K562 (cell line): ENCODE results near the gene CYFIP2. TPM values are rescaled to one million over a fixed set of nuclear protein-coding genes. Genes with fewer than 3 reads are reported as not detected.

Experiments used
- ATAC-seq: fragments of 200-7000 bp; cut with Tn5 transposase; 3 replicates; pipeline ENCODE4 v1.9.1; 2020; ENCODE audit warnings: moderate library complexity
- BruUV-seq: library from RNA; stranded (reverse); fragments of 400-500 nt; replicated peaks from 2 replicates; lab custom pipeline; 2021; lab: Mats Ljungman, UMichigan
- CTCF ChIA-PET: fragments of 300-600 bp; formaldehyde crosslinking; extraction: SDS; loops from one replicate; lab custom pipeline; 2021; ENCODE audit warnings: low intra/inter-chr PET ratio; lab: Yijun Ruan, JAX
- POLR2A ChIA-PET: fragments of 300-600, 350-650 bp; sonication (Branson Sonifier 250); formaldehyde crosslinking; extraction: SDS; loops from one replicate; lab custom pipeline; 2021; ENCODE audit warnings: antibody characterized with exemption, inconsistent platforms; lab: Yijun Ruan, JAX
- DNase-seq, 4 experiments: peaks; one replicate each; pipeline versions ENCODE4 v3.0.0 to v3.0.0-alpha.2; 2011 to 2018; ENCODE audit warnings: low spot score in 3 of 4, mixed read lengths in 3 of 4; ENCODE audit errors: extremely low read depth in 1 of 4
- FAIRE-seq: peaks from 2 replicates; lab custom pipeline; 2011; peaks lifted over from hg19 to GRCh38; lab: Jason Lieb, UNC
- H2AFZ ChIP-seq: 2 replicates; pipeline ENCODE4 v1.6.0; 2011; ENCODE audit warnings: low read depth, low read length, control low read depth, inconsistent platforms
- H3K27ac ChIP-seq: fragments of 200-600 bp; 3 replicates; pipeline ENCODE4 v1.8.0; 2011; ENCODE audit warnings: low read depth, mild to moderate bottlenecking, control low read depth, inconsistent platforms, low read length, moderate library complexity, mixed read lengths; ENCODE audit errors: extremely low read depth
- H3K27me3 ChIP-seq, 2 experiments: fragments of 300-600 bp in 1 of 2; 2 replicates in 1 of 2; 3 replicates in 1 of 2; pipeline versions ENCODE4 v1.6.0 to v1.8.0; 2011; ENCODE audit warnings: inconsistent platforms in 2 of 2, low read length in 2 of 2, mild to moderate bottlenecking in 1 of 2, mixed read lengths in 1 of 2, moderate library complexity in 1 of 2; ENCODE audit not compliant: control insufficient read depth in 2 of 2, insufficient read depth in 2 of 2
- H3K36me3 ChIP-seq: fragments of 300-600 bp; 3 replicates; pipeline ENCODE4 v1.8.0; 2011; ENCODE audit warnings: mild to moderate bottlenecking, low read length, inconsistent platforms; ENCODE audit not compliant: control insufficient read depth, insufficient read depth
- H3K4me1 ChIP-seq, 2 experiments: fragments of 200-600 bp in 1 of 2; replicated peaks in 1 of 2; 2 replicates in 1 of 2; 3 replicates in 1 of 2; pipeline versions ENCODE4 v1.5.1 to v1.8.0; 2011; ENCODE audit warnings: inconsistent platforms in 2 of 2, low read length in 2 of 2, mild to moderate bottlenecking in 1 of 2, mixed read lengths in 1 of 2, moderate library complexity in 1 of 2; ENCODE audit not compliant: control insufficient read depth in 2 of 2, insufficient read depth in 2 of 2
- H3K4me2 ChIP-seq: 2 replicates; pipeline ENCODE4 v1.6.1; 2011; ENCODE audit warnings: low read length, control low read depth, inconsistent platforms, mixed read lengths; ENCODE audit not compliant: insufficient read depth
- H3K4me3 ChIP-seq: fragments of 200-600 bp; sonication (generic), shearing (Covaris generic); 2 replicates; pipeline ENCODE4 v1.5.1; 2016; ENCODE audit warnings: control low read depth, inconsistent platforms
- H3K79me2 ChIP-seq: fragments of 200-600 bp; 3 replicates; pipeline ENCODE4 v1.8.0; 2011; ENCODE audit warnings: low read length, inconsistent platforms; ENCODE audit not compliant: control insufficient read depth, insufficient read depth
- H3K9ac ChIP-seq, 2 experiments: 2 replicates each; pipeline versions ENCODE4 v1.6.0 to v1.6.1; 2011; ENCODE audit warnings: low read depth in 2 of 2, low read length in 2 of 2, control low read depth in 1 of 2, inconsistent platforms in 1 of 2, mild to moderate bottlenecking in 1 of 2, mixed read lengths in 1 of 2; ENCODE audit not compliant: insufficient read depth in 1 of 2
- H3K9me1 ChIP-seq: one replicate; pipeline ENCODE4 v1.6.0; 2011; ENCODE audit warnings: inconsistent platforms, mild to moderate bottlenecking, low read length, moderate library complexity; ENCODE audit not compliant: control insufficient read depth, insufficient read depth
- H3K9me3 ChIP-seq: replicated peaks from 2 replicates; pipeline ENCODE4 v1.5.1; 2011; ENCODE audit warnings: low read depth, low read length, inconsistent platforms; ENCODE audit not compliant: control insufficient read depth, insufficient read depth
- H4K20me1 ChIP-seq: replicated peaks from 2 replicates; pipeline ENCODE4 v1.6.1; 2011; ENCODE audit warnings: low read length, inconsistent platforms, mixed read lengths; ENCODE audit not compliant: control insufficient read depth, insufficient read depth
- CAMTA2 ChIP-seq: fragments of 250-450 bp; sonication (Bioruptor Pico); conservative IDR thresholded peaks from 2 replicates; pipeline ENCODE4 v1.5.1; 2022
- ZNF140 ChIP-seq: fragments of 250-450 bp; sonication (Bioruptor Pico); IDR thresholded peaks from 2 replicates; pipeline ENCODE4 v1.8.0; 2021; ENCODE audit warnings: moderate library complexity, mild to moderate bottlenecking, inconsistent platforms
- ZNF282 ChIP-seq: sonication (generic); formaldehyde crosslinking; IDR thresholded peaks from 2 replicates; pipeline ENCODE4 v1.8.1; 2023; ENCODE audit warnings: missing genetic modification reagents
- WGBS: fragments of 100-300 bp; shearing (Covaris generic); methylation state at CpG from one replicate; pipeline ENCODE4 v1.1.6; 2016; ENCODE audit warnings: low coverage, mixed read lengths; ENCODE audit not compliant: insufficient coverage; ENCODE audit errors: missing lambda C conversion rate; 5-methylcytosine and 5-hydroxymethylcytosine counted together
- in situ Hi-C: fragments of 300-500 bp; cut with MboI; formaldehyde crosslinking; loops from 4 replicates; pipeline ENCODE4 v1.15.0; 2018; ENCODE audit warnings: inconsistent platforms, mixed read lengths
- intact Hi-C: fragments of 100-400 bp; cut with micrococcal nuclease; formaldehyde crosslinking; loops from 2 replicates; pipeline ENCODE4 v1.14.2; 2022
- polyA plus RNA-seq, 8 experiments: library from polyadenylated mRNA; depleted of rRNA in 4 of 8; stranded (reverse) in 5 of 8; unstranded in 3 of 8; fragments of >200 nt; fragmentation: Nextera tagmentation in 2 of 8; fragmentation: Illumina TruSeq in 1 of 8; extraction: Ambion mirVana in 2 of 8; extraction: Trizol in 1 of 8; gene quantifications; 2 replicates each; pipeline versions ENCODE4 v1.2.1 to v1.2.3, GENCODE V29; 2011 to 2014; ENCODE audit warnings: inconsistent platforms in 1 of 8, missing spikeins in 1 of 8
- total RNA-seq, 7 experiments: library from RNA; depleted of rRNA in 6 of 7; stranded (reverse); fragments of >200 nt in 6 of 7; fragmentation: Illumina TruSeq in 2 of 7; extraction: Trizol in 2 of 7; gene quantifications; 2 replicates each; pipeline versions ENCODE4 v1.2.1 to v1.2.3, GENCODE V29; 2011 to 2021; ENCODE audit warnings: low replicate concordance in 1 of 7
- TF ChIP-seq, protein P1 (sequence below): fragments of 250-450 bp; sonication (Bioruptor Pico); IDR thresholded peaks from 2 replicates; pipeline ENCODE4 v1.8.0; 2022; ENCODE audit warnings: inconsistent platforms
- TF ChIP-seq, protein P2 (sequence below): fragments of 250-450 bp; sonication (Bioruptor Pico); IDR thresholded peaks from 2 replicates; pipeline ENCODE4 v1.5.0; 2021

Gene CYFIP2
- total and polyA plus RNA-seq, 9 of the 15 experiments (the other 6 are each of a cell fraction or from before 2014, with no cell fraction given) = 0.76 to 2.9 (median 1.4) TPM; not detected in 1

DNA sequence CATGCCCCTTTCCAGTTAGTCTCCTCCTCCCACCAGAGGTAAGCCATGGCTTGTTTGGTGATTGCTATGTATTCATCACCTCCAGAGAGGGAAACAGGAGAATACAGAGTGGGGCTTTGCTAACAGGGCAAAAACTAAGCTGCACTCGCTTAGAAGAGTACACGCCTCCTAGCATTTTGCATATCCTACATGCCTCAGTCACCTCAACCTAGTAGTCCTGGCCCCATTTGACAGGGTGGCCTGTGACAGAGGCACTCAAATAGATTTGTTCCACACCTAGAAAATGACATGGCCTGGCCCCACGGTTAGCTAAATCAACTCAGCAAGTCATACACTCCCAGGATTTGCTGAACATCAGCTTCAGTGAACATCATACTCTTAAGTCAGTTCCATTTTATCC, 90.7 kb downstream of the CYFIP2 start:
- Histone ChIP-seq H3K27me3 (peaks cover 0 to 19% of the 10 kb centered on the region in 2 experiments; a peak in 3 of 5 replicates), H3K27ac (no peak overlapping the region), H3K9ac (no peak overlapping the region), H2AFZ (no peak overlapping the region), H3K4me3 (no peak overlapping the region), H3K9me1 (no peaks in the 10 kb centered on the region), H3K4me1 (peaks cover 6 to 16% of the 10 kb centered on the region in 2 experiments; a peak in 4 of 5 replicates), H4K20me1 (no peaks in the 10 kb centered on the region), H3K9me3 (no peaks in the 10 kb centered on the region), H3K4me2 (no peak overlapping the region), H3K36me3 (no peaks in the 10 kb centered on the region), H3K79me2 (no peaks in the 10 kb centered on the region)
- ChIA-PET POLR2A (no interaction called here), CTCF (no interaction called here)
- in situ Hi-C loops (no loop called here), intact Hi-C loops (no loop called here)
- TF ChIP-seq, protein P1, sequence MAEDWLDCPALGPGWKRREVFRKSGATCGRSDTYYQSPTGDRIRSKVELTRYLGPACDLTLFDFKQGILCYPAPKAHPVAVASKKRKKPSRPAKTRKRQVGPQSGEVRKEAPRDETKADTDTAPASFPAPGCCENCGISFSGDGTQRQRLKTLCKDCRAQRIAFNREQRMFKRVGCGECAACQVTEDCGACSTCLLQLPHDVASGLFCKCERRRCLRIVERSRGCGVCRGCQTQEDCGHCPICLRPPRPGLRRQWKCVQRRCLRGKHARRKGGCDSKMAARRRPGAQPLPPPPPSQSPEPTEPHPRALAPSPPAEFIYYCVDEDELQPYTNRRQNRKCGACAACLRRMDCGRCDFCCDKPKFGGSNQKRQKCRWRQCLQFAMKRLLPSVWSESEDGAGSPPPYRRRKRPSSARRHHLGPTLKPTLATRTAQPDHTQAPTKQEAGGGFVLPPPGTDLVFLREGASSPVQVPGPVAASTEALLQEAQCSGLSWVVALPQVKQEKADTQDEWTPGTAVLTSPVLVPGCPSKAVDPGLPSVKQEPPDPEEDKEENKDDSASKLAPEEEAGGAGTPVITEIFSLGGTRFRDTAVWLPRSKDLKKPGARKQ (CRISPR knock-in tag) = no peak
- TF ChIP-seq ZNF140 (CRISPR knock-in tag) (no peak), CAMTA2 (no peak), ZNF282 (CRISPR knock-in tag) (no peak)
- TF ChIP-seq, protein P2, sequence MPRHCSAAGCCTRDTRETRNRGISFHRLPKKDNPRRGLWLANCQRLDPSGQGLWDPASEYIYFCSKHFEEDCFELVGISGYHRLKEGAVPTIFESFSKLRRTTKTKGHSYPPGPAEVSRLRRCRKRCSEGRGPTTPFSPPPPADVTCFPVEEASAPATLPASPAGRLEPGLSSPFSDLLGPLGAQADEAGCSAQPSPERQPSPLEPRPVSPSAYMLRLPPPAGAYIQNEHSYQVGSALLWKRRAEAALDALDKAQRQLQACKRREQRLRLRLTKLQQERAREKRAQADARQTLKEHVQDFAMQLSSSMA (CRISPR knock-in tag) = no peak
- ATAC-seq (no peak), DNase-seq (no peak), FAIRE-seq (no peak)
- 13% methylated on average over 3 of the region's 3 CpGs for WGBS
- no TSS peak for BruUV-seq
